CD1c-positive myeloid dendritic cell (primary cell): ENCODE measurements around the gene ZNF3.

Experiments
- DNase-seq: peaks from one replicate; pipeline ENCODE4 v3.0.0-alpha.2; 2016; ENCODE audit errors: extremely low spot score

Gene ZNF3

DNA sequence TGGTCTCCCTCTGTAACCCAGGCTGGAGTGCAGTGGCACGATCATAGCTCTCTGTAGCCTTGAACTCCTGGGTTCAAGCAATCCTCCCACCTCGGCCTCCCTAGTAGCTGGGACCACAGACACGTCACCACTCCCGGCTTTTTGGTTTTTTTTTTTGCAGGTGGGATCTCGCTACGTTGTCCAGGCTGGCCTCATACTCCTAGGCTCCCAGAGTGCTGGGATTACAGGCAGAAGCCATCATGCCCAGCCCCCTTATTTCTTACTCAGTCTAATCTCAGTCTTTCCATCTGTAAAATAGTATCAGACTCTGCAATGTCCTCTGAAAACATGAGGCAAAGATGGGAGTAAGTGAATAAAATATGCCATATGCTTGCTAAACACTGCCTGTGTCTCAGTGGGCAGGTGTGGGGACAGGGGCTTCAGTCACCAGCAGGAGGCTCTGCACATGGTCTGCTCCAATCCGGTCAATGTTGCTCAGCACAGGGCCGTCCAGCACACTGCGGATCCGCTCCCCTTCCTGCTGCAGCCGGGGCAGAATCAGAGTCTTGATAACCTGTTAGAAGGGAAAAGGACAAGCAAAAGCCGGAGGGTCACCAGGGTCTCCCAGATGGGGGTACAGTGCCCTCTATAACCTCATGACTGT lies 28.1 kb upstream of the ZNF3 start:
- no peak for DNase-seq

GRCh38 chr7:100107890-100108289 lies 26.4 kb upstream of the ZNF3 start:
- DNase-seq: no peak

DNA sequence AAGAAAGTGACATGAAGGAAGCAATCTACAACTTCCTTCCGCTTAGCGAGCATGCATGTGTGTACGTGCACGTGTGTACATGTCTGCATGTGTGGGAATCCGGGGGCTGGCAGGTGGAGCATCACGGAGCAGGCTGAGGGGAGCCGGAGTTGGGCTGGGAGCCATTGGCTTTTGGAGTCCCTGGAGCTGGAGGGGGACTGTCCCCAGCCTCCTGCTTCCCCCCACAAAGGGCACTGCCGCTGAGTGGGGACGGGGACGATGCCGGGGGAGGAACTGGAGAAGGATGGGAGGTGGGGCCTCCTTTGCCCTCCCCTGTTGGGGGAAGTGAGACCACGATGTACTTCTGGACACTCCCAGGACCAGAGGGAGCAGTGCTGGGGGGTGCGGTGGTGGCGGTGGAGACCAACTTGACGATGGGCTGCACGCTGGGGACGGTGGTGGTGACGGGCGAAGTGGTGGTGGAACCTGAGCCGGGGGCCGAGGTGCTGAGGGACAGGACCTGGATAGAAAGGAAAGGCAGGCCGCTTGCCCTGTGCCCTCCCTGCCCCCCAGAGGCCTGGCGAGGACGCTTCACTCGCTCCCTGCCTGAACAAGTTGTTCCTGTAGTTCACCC lies 25.7 kb upstream of the ZNF3 start:
- no peak for DNase-seq

GRCh38 chr7:100106633-100107032 lies 25.1 kb upstream of the ZNF3 start:
- no peak for DNase-seq

DNA sequence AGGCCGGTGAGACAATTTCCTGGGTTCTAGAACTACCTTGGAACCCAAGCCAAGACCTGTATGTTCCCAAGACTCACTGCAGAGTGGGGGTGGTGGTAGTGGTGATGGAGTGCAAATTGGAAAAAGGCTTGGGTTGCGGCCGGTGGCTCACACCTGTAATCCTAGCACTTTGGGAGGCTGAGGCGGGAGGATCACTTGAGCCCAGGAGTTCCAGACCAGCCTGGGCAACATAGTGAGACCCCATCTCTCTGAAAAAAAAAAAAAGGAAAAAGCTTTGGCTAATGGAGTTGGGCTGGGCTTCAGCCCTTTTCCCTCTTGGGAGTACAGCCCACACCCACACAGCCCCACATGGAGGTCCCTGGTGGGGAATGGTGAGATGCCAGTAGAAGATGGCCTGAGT lies 24.0 kb upstream of the ZNF3 start:
- DNase-seq: no peak

DNA sequence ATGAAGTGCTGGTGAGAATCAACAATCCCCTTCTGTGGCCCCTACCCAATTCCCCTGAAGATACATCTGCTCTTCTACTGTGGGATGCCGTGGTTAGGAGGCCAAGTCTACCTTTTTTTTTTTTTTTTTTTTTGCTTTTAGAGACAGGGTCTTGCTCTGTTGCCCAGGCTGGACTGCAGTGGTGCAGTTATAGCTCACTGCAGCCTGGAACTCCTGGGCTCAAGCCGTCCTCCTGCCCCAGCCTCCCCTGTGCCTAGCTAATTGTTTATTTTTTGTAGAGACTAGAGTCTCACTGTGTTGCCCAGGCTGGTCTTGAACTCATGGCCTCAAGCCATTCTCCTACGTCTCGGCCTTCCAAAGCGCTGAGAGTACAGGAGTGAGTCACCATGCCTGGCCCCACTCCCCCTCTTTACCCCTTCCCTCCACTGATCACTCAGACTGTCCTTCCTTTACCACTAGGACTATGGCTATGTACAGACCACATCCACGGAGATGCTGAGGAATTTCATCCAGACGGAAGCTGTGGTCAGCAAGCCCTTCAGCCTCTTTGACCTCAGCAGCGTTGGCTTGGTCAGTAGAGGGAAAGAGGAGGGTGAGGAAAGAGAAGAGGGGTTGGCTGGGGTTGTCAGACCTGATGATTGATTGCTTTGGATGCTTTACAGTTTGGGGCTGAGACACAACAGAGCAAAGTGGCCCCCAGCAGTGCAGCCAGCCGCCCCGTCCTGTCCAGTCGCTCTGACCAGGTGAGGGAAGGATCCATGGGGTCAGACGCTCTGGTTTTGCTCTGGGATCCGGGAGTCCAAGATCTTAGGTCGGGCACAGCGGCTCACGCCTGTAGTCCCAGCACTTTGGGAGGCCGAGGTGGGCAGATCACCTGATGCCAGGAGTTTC lies 21.7 kb upstream of the ZNF3 start:
- DNase-seq: no peak

- DNase-seq: peak; percentile 99
Measured at GRCh38 chr7:100101016-100101862, 19.7 kb upstream of the ZNF3 start, which contains the start of the genes AP4M1 and MCM7. AP4M1 (plus strand) TSS chr7:100101643; CDS start chr7:100101715, 72 bp downstream. MCM7 (minus strand) TSS chr7:100101397; CDS start chr7:100101294, 103 bp downstream.

- DNase-seq: peak; percentile 97
Measured at GRCh38 chr7:100100420-100101015, 19.0 kb upstream of the ZNF3 start.

DNA sequence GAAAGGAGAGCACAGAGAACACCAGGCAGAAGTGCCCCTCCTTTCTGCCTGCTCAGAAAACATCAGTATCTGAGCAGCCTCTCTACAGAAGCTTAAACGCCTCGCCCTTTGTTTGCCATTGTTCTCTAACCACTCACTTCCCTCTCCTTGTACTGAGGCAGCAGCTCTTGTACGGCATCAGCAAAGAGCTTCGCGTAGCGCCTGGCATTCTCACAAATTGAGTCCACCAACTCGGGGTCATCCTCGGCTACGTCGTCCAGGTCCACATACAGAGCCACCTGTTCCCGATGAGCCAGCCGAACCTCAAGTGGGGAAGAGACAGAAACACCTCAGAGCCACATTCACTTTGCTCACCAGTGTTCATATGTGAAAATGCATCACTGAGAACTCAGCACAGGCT lies 17.9 kb upstream of the ZNF3 start:
- no peak for DNase-seq

GRCh38 chr7:100098913-100099312 lies 17.4 kb upstream of the ZNF3 start:
- no peak for DNase-seq

- DNase-seq: no peak
Measured at GRCh38 chr7:100095704-100096103, 14.2 kb upstream of the ZNF3 start.

DNA sequence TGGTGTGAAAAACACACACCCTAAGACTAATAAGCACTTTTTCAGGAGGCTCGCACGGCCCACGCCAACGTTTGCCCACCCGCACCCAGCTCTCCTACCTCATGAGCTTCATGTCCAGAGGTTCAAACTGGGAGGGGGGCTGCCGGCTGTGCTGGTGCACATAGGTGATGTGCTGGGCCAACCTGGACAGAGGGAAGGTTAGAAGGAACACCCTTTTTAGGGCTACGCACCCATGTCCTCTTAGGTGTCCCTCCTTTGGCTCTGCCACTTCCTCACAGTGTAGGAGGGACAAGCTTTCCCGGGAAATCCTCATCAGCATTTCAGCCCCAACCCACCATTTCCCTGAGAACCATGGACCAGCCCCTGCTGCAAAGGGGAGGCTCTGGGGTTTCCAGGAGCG lies 13.8 kb upstream of the ZNF3 start:
- DNase-seq: no peak

DNA sequence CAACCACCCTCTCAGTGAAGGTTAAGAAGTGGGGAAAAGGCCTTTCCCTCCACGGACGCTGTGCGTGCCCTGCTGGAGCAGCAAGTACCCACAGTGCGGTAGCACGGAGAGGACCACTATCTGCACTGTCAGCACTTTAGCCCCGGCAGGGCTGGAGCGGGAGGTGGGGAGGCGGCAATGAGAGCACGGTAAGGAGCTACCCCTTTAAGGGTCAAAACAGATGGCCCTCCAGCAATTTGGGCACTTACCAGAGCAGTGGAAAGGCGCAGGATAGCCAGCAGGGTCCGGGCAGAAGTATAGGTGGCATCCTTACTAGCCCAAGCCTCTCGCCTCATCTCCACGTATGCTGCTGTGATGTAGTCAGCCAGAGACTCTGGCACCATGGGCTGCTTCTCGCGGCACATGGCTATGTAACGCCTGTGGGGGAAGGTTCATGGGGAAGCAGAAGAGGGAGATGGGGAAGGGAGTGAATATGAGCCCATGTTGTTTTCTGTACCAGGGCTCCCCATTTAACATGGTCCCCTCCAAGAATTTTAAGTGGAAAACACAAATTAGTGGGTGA lies 12.5 kb upstream of the ZNF3 start:
- DNase-seq: no peak

GRCh38 chr7:100093498-100093897 lies 12.0 kb upstream of the ZNF3 start:
- no peak for DNase-seq

DNA sequence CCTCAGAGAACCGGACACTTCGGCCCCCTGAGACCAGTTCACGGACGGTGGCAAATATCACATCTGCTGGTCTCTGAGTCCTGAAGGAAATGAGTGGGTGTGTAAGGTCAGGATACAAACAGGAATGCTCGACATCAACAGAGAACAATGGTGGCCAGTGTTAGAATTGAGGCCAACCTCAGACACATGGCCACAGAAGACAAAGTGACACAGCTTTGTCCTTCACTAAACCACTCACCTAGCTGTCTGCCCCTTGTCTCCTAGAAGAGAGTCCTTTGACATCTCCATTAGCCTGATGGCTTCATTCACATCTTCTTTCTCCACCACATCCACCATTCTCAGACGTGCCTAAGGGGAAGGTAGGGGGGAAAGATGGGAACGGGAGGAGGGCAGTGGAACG lies 11.5 kb upstream of the ZNF3 start:
- DNase-seq: no peak

DNA sequence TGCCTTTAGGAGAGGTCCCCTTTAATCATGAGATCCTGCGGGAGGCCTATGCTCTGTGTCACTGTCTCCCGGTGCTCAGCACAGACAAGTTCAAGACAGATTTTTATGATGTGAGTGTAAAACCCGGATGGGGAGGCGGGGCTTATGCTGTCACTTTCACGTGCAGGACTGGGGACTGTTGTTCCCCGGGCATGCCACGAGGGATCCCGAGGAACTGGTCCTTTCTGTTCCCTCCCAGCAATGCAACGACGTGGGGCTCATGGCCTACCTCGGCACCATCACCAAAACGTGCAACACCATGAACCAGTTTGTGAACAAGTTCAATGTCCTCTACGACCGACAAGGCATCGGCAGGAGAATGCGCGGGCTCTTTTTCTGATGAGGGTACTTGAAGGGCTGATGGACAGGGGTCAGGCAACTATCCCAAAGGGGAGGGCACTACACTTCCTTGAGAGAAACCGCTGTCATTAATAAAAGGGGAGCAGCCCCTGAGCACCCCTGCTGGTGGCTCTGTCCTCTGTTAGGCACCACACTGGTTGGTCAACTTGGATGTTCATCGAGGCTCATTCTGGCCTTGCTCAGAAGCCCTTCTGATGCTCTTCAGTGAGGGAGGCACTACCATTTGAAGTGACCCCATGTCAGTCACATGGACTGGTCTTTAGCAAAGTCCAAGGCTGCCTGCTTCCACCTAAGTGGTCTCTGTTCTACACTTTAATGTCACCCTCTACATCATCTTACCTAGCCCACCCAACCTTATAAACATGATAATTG lies 10.1 kb upstream of the ZNF3 start:
- DNase-seq: no peak

DNA sequence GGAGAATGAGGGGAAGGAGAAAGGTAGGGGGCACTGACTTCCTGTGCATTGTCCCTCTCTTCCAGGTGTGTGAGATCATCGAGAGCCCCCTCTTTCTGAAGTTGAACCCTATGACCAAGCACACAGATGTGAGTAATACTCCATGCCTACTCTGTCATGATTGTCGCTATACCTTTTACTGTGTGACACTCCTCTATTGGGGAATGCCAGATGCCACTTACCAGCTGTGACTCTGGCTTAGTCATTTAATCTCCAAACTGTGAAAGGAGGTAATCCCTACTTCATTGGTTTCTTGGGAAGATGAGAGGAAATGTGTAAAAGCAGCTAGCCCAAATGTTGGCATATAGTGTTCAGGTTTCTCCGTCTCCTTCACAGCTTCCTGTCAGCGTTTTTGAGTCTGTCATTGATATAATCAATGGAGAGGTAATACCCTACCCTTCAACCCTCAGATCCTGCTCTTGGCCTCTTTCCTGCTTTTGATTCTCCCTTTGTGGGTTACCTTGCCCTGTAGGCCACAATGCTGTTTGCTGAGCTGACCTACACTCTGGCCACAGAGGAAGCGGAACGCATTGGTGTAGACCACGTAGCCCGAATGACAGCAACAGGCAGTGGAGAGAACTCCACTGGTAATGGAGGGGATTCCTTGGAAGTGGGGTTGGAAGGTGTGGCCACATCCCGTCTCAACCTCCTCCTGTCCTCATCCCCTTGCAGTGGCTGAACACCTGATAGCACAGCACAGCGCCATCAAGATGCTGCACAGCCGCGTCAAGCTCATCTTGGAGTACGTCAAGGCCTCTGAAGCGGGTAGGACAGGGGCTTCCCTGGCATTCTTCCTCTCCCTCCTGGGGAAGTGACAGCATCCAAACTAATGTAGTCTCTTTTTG lies 9.2 kb upstream of the ZNF3 start:
- no peak for DNase-seq

- DNase-seq: peak; percentile 15
Measured at GRCh38 chr7:100089458-100090196, 8.1 kb upstream of the ZNF3 start.
